HG02763 (cell line): Measurements from ENCODE around the gene CETN2.
"Not testable (repeated sequence)": the region's sequence is repeated elsewhere in the genome, so short reads cannot be mapped to it uniquely, and the experiment has no call there.

ENCODE experiments used
- ATAC-seq: cut with Tn5 transposase; IDR thresholded peaks from one replicate; pipeline ENCODE4 v1.9.1; 2021; ENCODE audit warnings: mild to moderate bottlenecking, moderate library complexity; ENCODE audit not compliant: unreplicated experiment

The CETN2 gene

GRCh38 chrX:152830312-152831305 is at the start of gene CETN2, which contains the start of gene NSDHL:
Gene CETN2 (minus strand): TSS chrX:152830757. CDS start chrX:152830710, 47 bp downstream.
Gene NSDHL (plus strand): TSS chrX:152831063. CDS start chrX:152846325, 15,262 bp downstream.
- peak; percentile 98 for ATAC-seq

- ATAC-seq, result no peak
Observed at GRCh38 chrX:152878976-152879755, 48.6 kb upstream of the CETN2 start.

GRCh38 chrX:152876931-152877840 is 46.6 kb upstream of the CETN2 start:
- ATAC-seq, result no peak

GRCh38 chrX:152873361-152873760 is 42.8 kb upstream of the CETN2 start:
- no peak for ATAC-seq

- ATAC-seq, result no peak
Observed at GRCh38 chrX:152872522-152872921, 42.0 kb upstream of the CETN2 start.

GRCh38 chrX:152871260-152871659 is 40.7 kb upstream of the CETN2 start:
- ATAC-seq, result no peak

- no peak for ATAC-seq
Observed at GRCh38 chrX:152869972-152870371, 39.4 kb upstream of the CETN2 start.

GRCh38 chrX:152866386-152866785 is 35.8 kb upstream of the CETN2 start:
- ATAC-seq, result no peak

- no peak for ATAC-seq
Observed at GRCh38 chrX:152865232-152865920, 34.8 kb upstream of the CETN2 start.

GRCh38 chrX:152861826-152862225 is 31.3 kb upstream of the CETN2 start:
- ATAC-seq, result no peak

GRCh38 chrX:152861116-152861515 is 30.6 kb upstream of the CETN2 start:
- ATAC-seq, result no peak

- ATAC-seq, result no peak
Observed at GRCh38 chrX:152853986-152854385, 23.4 kb upstream of the CETN2 start.

GRCh38 chrX:152850465-152850864 is 19.9 kb upstream of the CETN2 start:
- ATAC-seq, result no peak

GRCh38 chrX:152847281-152847680 is 16.7 kb upstream of the CETN2 start:
- ATAC-seq, result no peak

GRCh38 chrX:152845618-152846240 is 15.2 kb upstream of the CETN2 start:
- no peak for ATAC-seq

- no peak for ATAC-seq
Observed at GRCh38 chrX:152844256-152844655, 13.7 kb upstream of the CETN2 start.

- no peak for ATAC-seq
Observed at GRCh38 chrX:152843852-152844251, 13.3 kb upstream of the CETN2 start.

GRCh38 chrX:152842772-152843338 is 12.3 kb upstream of the CETN2 start:
- ATAC-seq, result no peak

GRCh38 chrX:152835470-152835869 is 4.9 kb upstream of the CETN2 start:
- not testable (repeated sequence) for ATAC-seq
